HAP-1 (cell line): ENCODE results near the gene NECTIN3.

Source experiments
- DNase-seq, 2 experiments: peaks; one replicate each; pipeline ENCODE4 v3.0.0-alpha.2; 2016 to 2020; ENCODE audit warnings: low spot score in 2 of 2
- H3K27me3 ChIP-seq: fragments of 250-450 bp; sonication (Bioruptor Pico); 2 replicates; pipeline ENCODE4 v1.5.1; 2020; ENCODE audit warnings: low read depth, mild to moderate bottlenecking, moderate library complexity
- H3K36me3 ChIP-seq: fragments of 250-450 bp; sonication (Bioruptor Pico); replicated peaks from 2 replicates; pipeline ENCODE4 v1.5.1; 2020; ENCODE audit warnings: mild to moderate bottlenecking
- H3K4me1 ChIP-seq: fragments of 250-450 bp; sonication (Bioruptor Pico); 2 replicates; pipeline ENCODE4 v1.5.1; 2020; ENCODE audit warnings: mild to moderate bottlenecking
- H3K4me3 ChIP-seq: fragments of 250-450 bp; sonication (Bioruptor Pico); 2 replicates; pipeline ENCODE4 v1.5.1; 2020; ENCODE audit warnings: mild to moderate bottlenecking, moderate library complexity
- H3K9me3 ChIP-seq: fragments of 250-450 bp; sonication (Bioruptor Pico); 2 replicates; pipeline ENCODE4 v1.5.1; 2020; ENCODE audit warnings: mild to moderate bottlenecking, moderate library complexity
- in situ Hi-C: fragments of 300-500 bp; cut with MboI; formaldehyde crosslinking; loops from 3 replicates; pipeline ENCODE4 v1.14.3; 2020; ENCODE audit warnings: low sequenced_read_pairs, inconsistent platforms, mixed read lengths

NECTIN3 gene

DNA sequence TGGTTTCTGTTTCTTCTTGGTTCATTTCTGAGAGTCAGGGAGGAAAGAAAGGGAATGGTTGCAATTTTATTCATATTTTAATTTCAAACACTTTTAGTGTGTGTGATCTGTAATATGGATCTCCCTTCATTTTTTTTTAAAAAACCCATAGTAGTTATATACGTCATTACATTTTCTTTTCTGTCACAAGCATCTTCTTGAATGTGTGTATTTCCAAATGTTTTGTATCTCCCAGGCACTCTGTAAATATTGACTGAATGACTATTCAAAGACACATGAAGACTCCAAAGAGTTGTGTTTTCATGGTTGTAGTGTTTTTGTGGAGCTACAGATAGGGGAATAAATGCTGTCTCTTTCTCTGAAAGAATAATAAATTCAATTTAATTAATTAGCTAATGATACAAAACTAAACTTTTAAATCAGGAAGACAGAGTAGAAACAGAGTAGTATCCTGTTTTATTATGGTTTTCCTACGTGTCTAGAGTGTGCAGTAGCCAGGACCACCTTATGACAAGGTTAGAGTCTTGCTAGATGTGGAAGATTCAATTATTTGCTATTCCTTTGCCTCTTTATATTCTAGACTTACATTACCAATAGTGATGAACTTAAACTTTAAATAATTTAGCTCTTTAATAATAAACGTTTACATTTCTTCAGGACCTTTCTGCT is 35.5 kb downstream of the NECTIN3 start:
- Histone ChIP-seq H3K4me1 (peaks cover 23% of the 10 kb centered on the region), H3K4me3 (no peak overlapping the region), H3K36me3 (no peaks in the 10 kb centered on the region), H3K27me3 (no peaks in the 10 kb centered on the region), H3K9me3 (no peaks in the 10 kb centered on the region)
- in situ Hi-C loops, result no loop called here
- DNase-seq, result no peak

DNA sequence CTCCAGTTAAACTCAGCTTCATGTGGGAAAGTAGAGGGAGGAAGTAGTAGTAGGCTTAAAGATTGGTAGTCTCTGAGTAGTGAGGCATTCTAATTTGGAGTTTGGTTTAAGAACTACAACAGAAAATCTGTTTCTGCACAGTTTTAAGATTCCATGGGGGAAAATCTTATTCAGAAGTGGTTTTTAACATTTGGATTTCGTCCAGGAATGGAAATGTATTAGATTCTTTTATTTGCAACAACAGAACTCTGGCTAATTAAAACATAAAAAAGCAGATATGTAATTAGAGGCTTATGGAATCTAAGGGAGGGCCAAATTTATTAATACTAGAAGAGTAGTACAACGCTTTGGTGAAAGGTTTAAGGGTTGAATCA is 36.0 kb downstream of the NECTIN3 start:
- Histone ChIP-seq H3K36me3 (no peaks in the 10 kb centered on the region), H3K9me3 (no peaks in the 10 kb centered on the region), H3K27me3 (no peaks in the 10 kb centered on the region), H3K4me3 (no peak overlapping the region), H3K4me1 (peaks cover 23% of the 10 kb centered on the region)
- in situ Hi-C loops, result no loop called here
- DNase-seq, result no peak

DNA sequence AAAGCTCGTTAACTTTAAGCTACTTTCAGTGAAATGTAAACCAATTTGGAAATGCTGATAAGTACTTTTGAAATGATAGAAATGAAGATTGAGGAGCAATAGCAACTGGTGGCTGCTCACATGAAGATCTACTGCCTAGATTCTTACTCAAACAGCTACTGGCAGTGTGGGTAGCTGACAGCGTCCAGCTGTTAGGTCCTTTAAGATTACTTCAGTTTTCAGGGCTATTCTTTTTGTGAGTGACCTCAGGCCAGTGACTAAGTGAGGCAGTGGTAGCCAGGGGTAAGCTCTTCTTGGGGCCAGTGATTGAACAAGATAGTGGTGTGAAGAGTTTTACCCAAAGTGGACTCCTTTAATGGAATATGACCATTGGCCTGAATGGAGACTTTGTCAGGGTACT is 41.3 kb downstream of the NECTIN3 start:
- no peak for DNase-seq
- Histone ChIP-seq H3K27me3 (no peaks in the 10 kb centered on the region), H3K36me3 (no peaks in the 10 kb centered on the region), H3K9me3 (no peaks in the 10 kb centered on the region), H3K4me1 (peaks cover 10% of the 10 kb centered on the region), H3K4me3 (no peak overlapping the region)
- in situ Hi-C loops, result no loop called here

DNA sequence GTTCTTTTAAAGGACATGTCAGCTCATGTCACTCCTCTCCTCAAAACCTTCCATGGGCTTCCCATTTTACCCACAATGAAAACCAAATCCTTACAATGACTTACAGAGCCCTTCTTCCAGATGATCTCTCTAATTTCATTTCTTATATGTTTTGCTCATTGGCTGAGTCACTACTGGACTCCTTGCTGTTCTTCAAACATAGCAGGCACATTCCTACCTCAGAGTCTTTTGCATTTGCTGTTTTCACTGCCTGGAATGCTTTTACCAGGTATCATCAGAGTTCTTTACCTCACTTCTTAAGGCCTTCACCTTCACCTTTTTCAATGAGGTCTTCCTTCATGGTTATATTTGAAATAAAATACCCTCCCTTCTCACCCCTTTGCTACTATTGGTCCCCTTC is 57.3 kb downstream of the NECTIN3 start:
- in situ Hi-C loops, result no loop called here
- no peaks in the 10 kb centered on the region for H3K9me3 ChIP-seq
- no peaks in the 10 kb centered on the region for H3K27me3 ChIP-seq
- H3K4me3 ChIP-seq, result no peak overlapping the region
- no peak for DNase-seq
- peaks cover 9% of the 10 kb centered on the region for H3K36me3 ChIP-seq
- H3K4me1 ChIP-seq, result peaks cover 8% of the 10 kb centered on the region

DNA sequence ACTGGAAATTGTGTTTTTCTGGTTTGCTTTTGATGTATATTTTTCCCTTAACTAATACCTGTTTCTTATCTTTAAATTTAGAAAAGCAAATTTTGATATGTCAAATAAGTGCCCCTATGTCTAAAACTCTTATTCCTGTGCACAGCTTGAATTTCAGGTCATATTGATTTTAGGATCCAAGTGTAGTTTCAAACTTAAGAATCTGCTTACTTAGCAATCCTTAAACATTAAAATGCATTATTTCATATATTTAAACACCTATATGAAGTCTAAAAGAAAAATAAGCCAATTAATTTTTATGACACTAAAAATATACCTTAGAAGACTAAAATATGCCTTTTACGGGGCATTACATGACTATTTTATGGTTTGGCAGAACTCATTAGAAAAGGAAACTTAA is 59.2 kb downstream of the NECTIN3 start:
- H3K36me3 ChIP-seq, result peaks cover 4% of the 10 kb centered on the region
- DNase-seq, result no peak
- H3K27me3 ChIP-seq, result no peaks in the 10 kb centered on the region
- H3K9me3 ChIP-seq, result no peaks in the 10 kb centered on the region
- H3K4me3 ChIP-seq, result no peak overlapping the region
- no peaks in the 10 kb centered on the region for H3K4me1 ChIP-seq
- in situ Hi-C loops, result no loop called here

DNA sequence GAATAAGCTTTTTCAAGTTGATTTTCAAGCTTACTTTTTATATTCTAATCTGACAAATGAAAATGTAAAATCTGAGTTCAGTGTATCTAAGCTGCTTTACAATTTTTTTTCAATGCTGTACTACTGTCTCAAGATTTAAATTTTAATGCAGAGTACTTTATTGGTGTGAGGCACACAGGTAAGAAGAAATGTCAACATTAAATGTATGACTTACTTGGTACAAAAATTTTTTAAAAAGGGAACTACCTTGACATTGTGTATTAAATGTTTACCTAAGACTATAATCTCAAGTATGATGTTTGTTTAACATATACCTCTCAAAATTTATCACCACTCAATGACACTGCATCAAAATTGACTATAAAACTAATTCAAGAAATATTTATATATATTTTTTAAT is 62.7 kb downstream of the NECTIN3 start:
- H3K36me3 ChIP-seq, result no peaks in the 10 kb centered on the region
- no peak overlapping the region for H3K4me3 ChIP-seq
- in situ Hi-C loops, result no loop called here
- no peaks in the 10 kb centered on the region for H3K4me1 ChIP-seq
- no peaks in the 10 kb centered on the region for H3K27me3 ChIP-seq
- no peaks in the 10 kb centered on the region for H3K9me3 ChIP-seq
- DNase-seq, result no peak

DNA sequence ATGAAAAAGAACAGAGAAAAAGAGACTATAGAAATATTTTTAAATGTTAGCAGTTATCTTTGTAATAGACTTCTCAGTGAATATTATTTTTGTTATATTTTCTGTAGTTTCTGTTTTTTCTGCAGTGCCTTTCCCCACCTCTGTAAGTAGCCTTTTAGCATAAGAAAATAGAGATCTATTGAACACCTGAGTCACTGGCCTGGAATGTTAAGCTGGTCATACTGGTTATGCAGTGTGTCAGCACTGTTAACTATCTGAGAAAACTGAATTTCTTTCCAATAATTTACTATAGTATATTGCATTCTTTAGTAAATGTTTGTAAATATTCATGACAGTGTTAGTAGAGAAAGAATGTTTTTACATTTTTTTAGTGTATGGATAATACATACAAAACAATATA is 79.8 kb downstream of the NECTIN3 start:
- Histone ChIP-seq H3K27me3 (no peaks in the 10 kb centered on the region), H3K9me3 (no peaks in the 10 kb centered on the region), H3K36me3 (no peaks in the 10 kb centered on the region; the same call in 1 of the 2 replicates), H3K4me3 (no peak overlapping the region), H3K4me1 (peaks cover 4% of the 10 kb centered on the region)
- in situ Hi-C loops, result no loop called here
- peak; percentile 15 to 39 for DNase-seq

DNA sequence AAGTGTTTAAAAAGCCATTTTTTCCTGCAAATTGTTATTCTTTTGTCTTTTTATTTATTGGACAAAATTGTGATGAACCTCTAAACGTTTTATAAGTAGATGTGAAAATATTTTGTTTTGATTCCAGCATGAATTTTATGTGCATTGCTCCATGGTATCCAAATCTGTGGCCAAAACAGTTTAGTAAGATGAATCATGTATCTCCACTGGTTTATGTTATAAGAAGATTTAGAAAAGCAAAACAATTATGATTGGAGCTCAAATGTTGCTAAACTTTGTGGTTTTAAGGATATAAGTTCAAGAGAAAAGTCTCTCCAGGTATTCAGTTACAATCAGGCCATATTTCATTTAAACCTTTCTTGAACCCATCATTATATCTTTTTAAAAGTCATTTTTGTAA is 80.9 kb downstream of the NECTIN3 start:
- Histone ChIP-seq H3K4me3 (no peak overlapping the region), H3K27me3 (no peaks in the 10 kb centered on the region), H3K36me3 (no peaks in the 10 kb centered on the region; the same call in 1 of the 2 replicates), H3K4me1 (peaks cover 4% of the 10 kb centered on the region), H3K9me3 (no peaks in the 10 kb centered on the region)
- DNase-seq, result no peak
- in situ Hi-C loops, result no loop called here

DNA sequence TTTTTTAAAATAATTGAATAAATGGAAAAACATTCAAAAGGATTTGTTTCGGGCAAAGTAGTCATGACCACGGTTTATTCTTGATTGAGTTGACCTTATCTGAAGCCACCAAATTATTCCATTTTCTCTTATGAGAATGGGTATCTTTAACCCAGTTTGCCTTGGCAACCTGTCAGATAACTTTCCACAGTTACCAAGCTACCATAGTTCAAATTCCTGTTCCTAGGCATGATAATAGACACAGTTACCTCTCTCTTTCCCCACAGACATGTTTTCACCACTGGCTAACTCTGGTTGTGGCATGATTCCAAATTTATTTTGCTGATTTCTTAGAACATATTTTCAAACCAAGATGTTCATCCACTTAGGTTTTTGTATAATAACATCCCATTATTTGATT is 84.9 kb downstream of the NECTIN3 start:
- Histone ChIP-seq H3K4me1 (peaks cover 4% of the 10 kb centered on the region), H3K9me3 (no peaks in the 10 kb centered on the region)
- in situ Hi-C loops, result no loop called here

DNA sequence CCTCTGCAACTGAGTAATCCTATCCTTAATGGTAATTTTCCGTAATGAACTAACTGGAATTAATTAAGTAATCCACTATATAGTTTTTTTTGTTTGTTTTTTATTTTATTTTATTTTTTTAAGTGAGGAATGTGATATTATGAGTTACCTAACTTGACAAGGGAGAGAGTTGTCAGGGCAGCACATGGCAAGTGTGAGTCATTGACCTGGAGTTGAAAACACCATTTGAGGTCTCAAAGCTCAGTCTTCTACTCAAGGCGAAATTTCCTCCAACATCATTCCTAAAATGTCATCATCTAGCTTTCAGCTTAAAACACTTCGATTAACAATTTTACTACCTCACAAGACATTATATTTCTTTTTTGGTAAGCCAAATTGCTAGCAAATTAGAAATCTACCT is 87.8 kb downstream of the NECTIN3 start:
- in situ Hi-C loops, result no loop called here
- H3K4me3 ChIP-seq, result no peak overlapping the region
- H3K4me1 ChIP-seq, result no peaks in the 10 kb centered on the region
- no peaks in the 10 kb centered on the region for H3K36me3 ChIP-seq
- no peak for DNase-seq
- H3K27me3 ChIP-seq, result no peaks in the 10 kb centered on the region
- no peaks in the 10 kb centered on the region for H3K9me3 ChIP-seq

More for the DNA sequence above, 84.9 kb downstream of the NECTIN3 start:
- Histone ChIP-seq H3K4me3 (no peak overlapping the region), H3K27me3 (no peaks in the 10 kb centered on the region), H3K36me3 (no peaks in the 10 kb centered on the region; the same call in 1 of the 2 replicates)
- DNase-seq, result no peak

DNA sequence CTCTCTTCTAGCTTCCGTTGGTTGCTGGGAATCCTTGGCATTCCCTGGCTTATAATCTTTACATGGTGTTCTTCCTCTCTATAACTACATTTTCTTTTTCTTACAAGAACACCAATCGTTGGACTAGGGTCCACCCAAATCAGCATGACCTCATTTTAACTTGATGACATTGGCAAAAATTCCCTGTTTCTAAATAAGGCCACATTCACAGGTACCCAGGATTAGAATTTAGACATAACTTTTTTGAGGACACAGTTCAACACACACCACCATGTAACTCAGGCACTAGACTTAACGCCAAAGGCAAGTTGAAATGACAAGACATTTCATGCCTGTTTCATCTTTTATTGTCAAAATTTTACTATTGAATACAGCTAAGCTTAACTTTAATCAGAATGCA is 93.0 kb downstream of the NECTIN3 start:
- in situ Hi-C loops, result no loop called here
- no peaks in the 10 kb centered on the region for H3K36me3 ChIP-seq
- H3K4me3 ChIP-seq, result no peak overlapping the region
- no peaks in the 10 kb centered on the region for H3K4me1 ChIP-seq
- H3K9me3 ChIP-seq, result no peaks in the 10 kb centered on the region
- DNase-seq, result no peak
- H3K27me3 ChIP-seq, result no peaks in the 10 kb centered on the region

DNA sequence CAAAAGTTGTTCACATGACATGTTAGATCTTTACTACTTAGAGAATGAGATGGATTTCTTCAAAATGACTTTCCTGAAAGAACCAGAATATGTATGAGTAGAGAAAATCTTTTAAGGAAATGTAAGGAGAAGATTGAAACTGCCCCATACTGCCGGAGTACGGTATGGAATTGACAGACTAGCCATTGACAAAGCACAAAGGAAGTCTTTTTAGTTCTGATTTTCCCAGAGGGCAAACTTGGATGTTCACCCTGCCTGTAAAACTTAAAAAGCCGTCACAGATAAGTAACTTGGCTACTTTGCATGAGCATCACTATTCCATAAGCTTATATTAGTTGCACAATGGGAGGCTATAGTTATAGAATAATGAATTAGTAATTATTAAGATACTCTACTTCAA is 93.8 kb downstream of the NECTIN3 start:
- Histone ChIP-seq H3K36me3 (no peaks in the 10 kb centered on the region), H3K9me3 (no peaks in the 10 kb centered on the region), H3K4me1 (no peaks in the 10 kb centered on the region), H3K27me3 (no peaks in the 10 kb centered on the region), H3K4me3 (no peak overlapping the region)
- in situ Hi-C loops, result no loop called here
- no peak for DNase-seq

DNA sequence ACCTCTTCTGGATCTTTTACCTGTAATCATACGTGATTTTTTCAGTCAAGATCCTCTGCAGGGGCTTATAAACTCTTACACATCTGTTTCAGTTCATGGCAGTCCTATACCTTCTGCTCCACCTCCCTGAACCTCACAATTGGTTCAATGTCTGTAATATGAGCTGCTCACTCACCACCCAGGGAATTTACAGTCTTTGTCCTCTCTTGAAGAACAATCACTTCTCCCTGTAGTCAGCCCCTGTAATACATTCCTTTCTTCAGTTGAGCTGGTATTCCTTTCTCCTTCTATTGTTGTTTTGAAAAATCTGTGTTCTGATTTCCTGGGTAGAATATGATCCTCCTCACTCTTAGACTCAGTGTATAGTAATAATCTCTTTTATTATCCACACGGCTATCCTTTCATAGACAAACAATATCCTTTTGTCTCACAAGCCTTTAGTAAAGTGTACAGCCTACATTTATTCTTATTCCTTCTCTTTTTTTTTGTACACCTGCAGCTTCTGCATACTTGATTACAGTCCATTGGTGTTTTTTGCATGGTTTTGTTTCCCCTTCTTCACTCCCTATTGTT is 101.8 kb downstream of the NECTIN3 start:
- in situ Hi-C loops, result no loop called here
- Histone ChIP-seq H3K27me3 (no peaks in the 10 kb centered on the region), H3K4me3 (no peak overlapping the region), H3K36me3 (no peaks in the 10 kb centered on the region), H3K9me3 (peaks cover 4% of the 10 kb centered on the region; the same call in 1 of the 2 replicates), H3K4me1 (peaks cover 12% of the 10 kb centered on the region)
- DNase-seq, result peak; percentile 57 to 90

DNA sequence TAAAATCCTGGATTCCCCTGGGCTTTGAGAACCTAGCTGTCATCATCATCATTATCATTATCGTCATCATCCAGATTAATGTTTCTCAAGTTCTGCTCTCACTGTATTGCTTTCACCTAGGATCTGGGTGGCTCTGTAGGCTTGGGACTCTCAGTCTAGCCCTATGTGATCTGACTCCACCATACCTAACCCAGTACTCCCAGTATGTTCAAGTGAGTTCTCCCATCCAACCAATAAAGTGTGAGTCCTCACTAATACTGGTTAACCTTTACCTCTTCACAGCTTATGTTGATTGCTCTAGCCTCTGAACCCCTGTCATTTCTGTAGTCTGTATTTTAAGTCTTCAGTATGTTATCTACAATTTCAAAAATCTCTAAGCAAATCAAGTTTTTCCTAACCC is 102.3 kb downstream of the NECTIN3 start:
- no peak overlapping the region for H3K4me3 ChIP-seq
- peaks cover 12% of the 10 kb centered on the region for H3K4me1 ChIP-seq
- peaks cover 4% of the 10 kb centered on the region; the same call in 1 of the 2 replicates for H3K9me3 ChIP-seq
- H3K27me3 ChIP-seq, result no peaks in the 10 kb centered on the region
- in situ Hi-C loops, result no loop called here
- DNase-seq, result peak in 1 of 2 experiments; percentile 19
- H3K36me3 ChIP-seq, result no peaks in the 10 kb centered on the region

DNA sequence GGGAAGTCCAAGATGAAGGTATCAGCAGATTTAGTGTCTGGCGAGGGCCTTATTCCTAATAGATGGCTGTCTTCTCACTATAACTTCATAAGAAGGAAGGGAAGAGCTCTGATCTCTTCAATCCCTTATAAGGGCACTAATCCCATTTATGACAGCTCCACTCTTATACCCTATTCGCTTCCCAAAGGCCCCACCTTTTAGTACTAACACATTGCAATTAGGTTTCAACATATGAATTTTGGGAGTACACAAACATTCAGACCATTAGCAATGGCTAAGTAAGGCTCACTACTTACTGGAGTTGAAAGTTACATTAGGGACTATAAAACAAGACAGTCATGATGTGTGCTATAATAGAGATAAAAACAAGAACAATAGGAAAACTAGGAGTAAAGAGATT is 118.9 kb downstream of the NECTIN3 start:
- Histone ChIP-seq H3K4me3 (no peak overlapping the region), H3K4me1 (peaks cover 3% of the 10 kb centered on the region)
- in situ Hi-C loops, result no loop called here

More for the DNA sequence above, 118.9 kb downstream of the NECTIN3 start:
- H3K36me3 ChIP-seq, result peaks cover 7% of the 10 kb centered on the region
- no peaks in the 10 kb centered on the region for H3K27me3 ChIP-seq
- H3K9me3 ChIP-seq, result no peaks in the 10 kb centered on the region
- DNase-seq, result no peak
